HL-60 (cell line): ENCODE results near the gene PTPRD.

Experiments used
- POLR2AphosphoS5 ChIP-seq: IDR thresholded peaks from 2 replicates; pipeline ENCODE4 v1.6.1; 2012; ENCODE audit warnings: low read depth
- REST ChIP-seq: IDR thresholded peaks from 2 replicates; pipeline ENCODE4 v1.6.1; 2012; ENCODE audit warnings: low read depth; ENCODE audit not compliant: insufficient replicate concordance
- TF ChIP-seq, protein P1 (sequence below): IDR thresholded peaks from one replicate; pipeline ENCODE4 v1.5.1; 2011; ENCODE audit warnings: low read length, control low read depth, inconsistent platforms; ENCODE audit not compliant: insufficient read depth

DNA sequence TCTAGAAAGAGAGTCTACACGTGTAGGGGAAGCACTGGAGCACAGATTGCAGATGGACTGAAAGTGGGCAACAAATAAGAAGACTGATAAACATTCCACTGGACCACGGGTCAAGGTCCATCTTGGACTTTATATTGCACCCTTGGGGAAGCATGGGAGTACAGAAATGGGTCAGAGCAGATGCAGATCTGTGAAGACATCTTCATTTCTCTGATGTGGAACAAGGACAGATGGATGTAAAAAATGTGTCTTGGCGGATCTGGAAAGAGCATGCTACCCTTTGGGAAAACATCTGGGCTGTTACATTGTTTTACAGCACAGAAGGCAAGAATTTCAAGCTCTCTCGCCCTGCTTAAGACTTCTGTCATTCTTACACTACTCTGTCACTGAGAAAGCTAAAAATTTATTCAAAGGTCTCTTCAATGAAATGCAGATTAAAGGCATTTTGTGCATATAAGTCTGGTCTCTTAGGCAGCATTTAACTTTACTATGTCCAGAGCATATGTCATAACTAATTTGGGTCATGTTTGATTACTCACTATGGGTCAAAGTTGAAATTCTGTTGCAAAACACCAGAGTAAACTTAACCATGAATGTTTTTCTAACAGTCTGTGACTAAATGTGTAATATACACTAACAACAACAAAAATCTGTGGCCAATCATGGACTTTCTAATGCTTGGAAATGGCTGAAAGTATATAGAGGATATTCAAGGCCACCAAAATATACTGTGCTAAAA is 2056.9 kb downstream of the PTPRD start:
- no peak for TF ChIP-seq POLR2AphosphoS5
- no peak for TF ChIP-seq REST
- TF ChIP-seq, protein P1, sequence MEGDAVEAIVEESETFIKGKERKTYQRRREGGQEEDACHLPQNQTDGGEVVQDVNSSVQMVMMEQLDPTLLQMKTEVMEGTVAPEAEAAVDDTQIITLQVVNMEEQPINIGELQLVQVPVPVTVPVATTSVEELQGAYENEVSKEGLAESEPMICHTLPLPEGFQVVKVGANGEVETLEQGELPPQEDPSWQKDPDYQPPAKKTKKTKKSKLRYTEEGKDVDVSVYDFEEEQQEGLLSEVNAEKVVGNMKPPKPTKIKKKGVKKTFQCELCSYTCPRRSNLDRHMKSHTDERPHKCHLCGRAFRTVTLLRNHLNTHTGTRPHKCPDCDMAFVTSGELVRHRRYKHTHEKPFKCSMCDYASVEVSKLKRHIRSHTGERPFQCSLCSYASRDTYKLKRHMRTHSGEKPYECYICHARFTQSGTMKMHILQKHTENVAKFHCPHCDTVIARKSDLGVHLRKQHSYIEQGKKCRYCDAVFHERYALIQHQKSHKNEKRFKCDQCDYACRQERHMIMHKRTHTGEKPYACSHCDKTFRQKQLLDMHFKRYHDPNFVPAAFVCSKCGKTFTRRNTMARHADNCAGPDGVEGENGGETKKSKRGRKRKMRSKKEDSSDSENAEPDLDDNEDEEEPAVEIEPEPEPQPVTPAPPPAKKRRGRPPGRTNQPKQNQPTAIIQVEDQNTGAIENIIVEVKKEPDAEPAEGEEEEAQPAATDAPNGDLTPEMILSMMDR, result no peak
